SK-MEL-5 (cell line): ENCODE data around the gene TCP11L1. TPM values are rescaled to one million over a fixed set of nuclear protein-coding genes. Genes with fewer than 3 reads are reported as not detected.

Experiments used
- DNase-seq: peaks from one replicate; pipeline ENCODE4 v3.0.0-alpha.2; 2016; ENCODE audit warnings: low read depth, low spot score
- in situ Hi-C: cut with HindIII; loops from 2 replicates; pipeline ENCODE4 v1.10.0; 2016; ENCODE audit warnings: low sequenced_read_pairs, high pct_unique_total_duplicates, low pct_unique_long_range_greater_than_20kb
- total RNA-seq: library from RNA; depleted of rRNA; stranded (reverse); fragments of >200 nt; shearing (Covaris generic); gene quantifications from 2 replicates; pipeline ENCODE4 v1.2.3, GENCODE V29; 2014

The TCP11L1 gene
- total RNA-seq, 1 experiment from 2014 or later, result 11.9 TPM

DNA sequence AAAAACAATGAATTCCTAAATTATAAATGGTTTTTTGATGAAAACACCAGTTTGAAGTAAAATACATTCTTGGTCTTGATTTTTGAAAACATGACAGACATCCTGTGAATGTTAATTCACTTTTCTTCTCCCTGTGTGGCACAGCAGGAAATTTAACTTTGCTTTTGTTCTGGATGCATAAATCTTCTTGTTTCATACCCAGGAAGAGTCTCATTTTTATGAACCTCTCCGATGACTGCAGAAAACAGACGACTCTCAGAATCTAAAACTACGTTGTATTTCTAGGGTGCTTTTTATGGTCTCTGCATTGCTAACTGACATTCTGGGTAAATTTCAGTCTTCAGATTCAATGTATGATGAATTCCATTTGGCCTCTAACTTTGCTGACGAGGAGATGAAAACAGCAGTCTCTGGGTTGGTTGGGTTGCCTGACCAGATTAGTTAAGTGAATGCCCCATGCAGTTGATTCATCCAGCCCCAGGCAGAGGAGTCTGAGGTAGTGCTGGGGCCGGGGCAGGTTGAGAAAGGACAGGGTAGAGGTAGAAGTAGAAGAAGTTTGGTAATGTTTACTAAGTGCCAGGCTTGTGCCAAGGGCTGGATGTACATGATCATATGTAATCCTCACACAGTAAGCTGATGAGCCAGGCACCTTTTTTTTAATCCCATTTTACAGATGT is 20.1 kb downstream of the TCP11L1 start:
- DNase-seq, result no peak
- in situ Hi-C loops, result no loop called here

DNA sequence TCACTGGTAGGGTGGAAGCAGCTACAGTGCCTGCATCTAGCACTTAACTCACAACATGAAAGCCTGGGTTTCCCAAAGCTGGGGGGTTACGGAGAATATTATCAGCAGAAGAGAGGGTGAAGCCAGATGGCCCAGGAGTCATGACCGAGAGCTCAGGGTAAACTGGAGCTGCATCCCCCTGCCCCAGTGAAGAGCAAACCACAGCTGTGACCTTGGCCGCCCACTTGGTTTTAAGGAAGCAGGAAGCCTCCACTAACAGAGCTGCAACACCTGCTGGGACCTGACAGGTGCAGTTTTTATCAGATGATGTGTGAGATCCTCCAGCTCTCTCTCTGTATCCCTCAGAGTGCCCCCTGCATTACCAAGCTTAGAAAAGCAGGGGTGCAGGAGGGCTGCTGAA is 20.9 kb downstream of the TCP11L1 start:
- in situ Hi-C loops, result no loop called here
- no peak for DNase-seq

DNA sequence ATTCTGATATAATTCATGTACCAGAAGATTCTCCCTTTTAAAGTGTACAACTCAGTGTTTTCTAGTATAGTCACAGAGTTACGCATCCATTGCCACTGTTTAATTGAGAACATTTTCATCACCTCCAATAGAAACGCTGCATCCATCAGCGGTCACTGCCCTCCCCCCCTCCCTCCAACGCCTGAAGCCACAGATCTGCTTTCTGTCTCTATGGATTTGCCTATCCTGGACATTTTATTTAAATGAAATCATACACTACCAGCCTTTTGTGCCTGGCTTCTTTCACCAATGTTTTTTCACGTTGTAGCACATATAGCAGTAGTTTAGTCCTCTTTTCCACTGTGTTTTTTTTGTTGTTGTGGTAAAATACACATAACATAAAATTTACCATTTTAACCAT is 22.8 kb downstream of the TCP11L1 start:
- in situ Hi-C loops, result no loop called here
- DNase-seq, result no peak

DNA sequence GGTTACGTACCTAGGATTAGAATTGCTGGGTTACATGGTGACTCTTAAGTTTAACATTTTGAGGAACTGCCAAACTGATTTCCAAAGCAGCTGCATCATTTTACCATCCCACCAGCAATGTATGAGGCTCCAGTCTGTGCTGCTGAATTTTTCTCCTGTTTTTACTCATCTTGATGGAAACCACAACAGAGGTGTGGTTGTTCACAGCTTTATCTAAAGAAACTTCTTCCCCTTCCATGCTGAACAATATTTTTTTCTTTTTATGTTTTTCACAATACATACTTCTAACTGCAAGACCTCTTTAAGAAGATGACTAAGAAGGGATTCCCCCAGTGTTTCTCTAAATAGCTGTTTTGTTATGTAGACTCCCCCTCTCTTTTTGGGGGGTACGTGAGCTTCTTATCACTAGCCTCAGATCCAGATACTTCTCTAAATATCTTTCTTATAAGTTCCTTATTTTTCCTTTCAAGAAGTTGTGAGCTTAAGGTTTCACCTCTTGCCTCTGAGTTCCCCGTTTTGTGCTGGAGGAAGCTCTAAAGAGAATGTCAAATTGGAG is 24.0 kb downstream of the TCP11L1 start:
- no peak for DNase-seq

DNA sequence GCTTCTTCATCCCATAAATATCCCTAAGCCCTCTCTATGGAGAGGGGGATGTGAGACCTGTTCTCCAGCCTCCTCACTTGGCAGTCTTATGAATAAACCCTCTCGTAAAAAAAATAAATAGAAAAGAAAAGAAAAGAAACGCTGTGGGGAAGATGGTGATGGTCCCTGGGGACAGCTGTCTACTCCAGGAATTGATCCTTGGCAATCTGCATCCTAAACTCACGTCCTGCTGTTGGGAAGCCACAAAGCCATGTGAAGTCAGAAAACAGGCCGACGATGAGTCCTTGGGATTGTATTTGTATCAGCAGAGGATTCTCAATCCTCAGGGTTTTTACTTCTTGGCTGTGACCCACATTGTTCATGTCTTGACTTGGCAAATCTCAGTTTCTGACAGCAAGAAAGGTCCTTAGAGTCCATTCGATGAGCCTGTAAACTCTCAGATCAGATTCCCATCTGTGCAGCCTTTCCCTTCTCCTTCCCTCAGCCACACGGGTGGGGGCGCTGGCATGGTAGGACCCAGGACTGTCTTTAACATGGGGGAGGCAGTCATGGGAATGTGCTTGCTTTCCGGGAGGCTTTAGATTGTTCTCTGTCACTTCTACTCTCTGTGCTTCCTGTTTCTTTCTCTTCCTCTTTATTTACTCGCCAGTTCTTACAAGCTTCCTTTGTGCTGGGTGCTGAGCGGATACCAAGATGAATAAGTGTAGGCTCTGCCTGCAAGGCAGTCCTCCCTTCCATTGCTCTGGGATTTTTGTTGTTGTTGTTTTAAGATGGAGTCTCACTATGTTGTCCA is 24.9 kb downstream of the TCP11L1 start:
- DNase-seq, result peak; percentile 43
- in situ Hi-C loops, result no loop called here

More for the DNA sequence above, 24.0 kb downstream of the TCP11L1 start:
- in situ Hi-C loops, result no loop called here

DNA sequence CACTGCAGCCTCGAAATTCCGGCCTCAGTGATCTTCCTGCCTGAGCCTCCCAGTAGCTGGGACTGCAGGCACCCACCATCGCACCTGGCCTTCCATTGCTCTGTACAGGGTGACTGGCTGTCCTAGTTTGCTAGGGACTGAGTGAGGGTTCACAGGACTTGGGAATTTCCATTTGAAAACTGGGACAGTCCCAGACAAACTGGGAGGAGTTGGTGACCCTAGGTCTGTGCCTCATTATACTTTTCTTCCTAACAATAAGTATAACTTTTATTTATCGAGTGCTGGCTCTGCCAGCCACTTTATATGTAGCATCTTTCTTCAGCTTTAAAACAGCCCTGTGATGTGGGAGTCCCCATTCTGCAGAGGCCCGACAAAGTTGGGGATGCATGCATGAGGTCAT is 25.5 kb downstream of the TCP11L1 start:
- DNase-seq, result no peak
- in situ Hi-C loops, result no loop called here

DNA sequence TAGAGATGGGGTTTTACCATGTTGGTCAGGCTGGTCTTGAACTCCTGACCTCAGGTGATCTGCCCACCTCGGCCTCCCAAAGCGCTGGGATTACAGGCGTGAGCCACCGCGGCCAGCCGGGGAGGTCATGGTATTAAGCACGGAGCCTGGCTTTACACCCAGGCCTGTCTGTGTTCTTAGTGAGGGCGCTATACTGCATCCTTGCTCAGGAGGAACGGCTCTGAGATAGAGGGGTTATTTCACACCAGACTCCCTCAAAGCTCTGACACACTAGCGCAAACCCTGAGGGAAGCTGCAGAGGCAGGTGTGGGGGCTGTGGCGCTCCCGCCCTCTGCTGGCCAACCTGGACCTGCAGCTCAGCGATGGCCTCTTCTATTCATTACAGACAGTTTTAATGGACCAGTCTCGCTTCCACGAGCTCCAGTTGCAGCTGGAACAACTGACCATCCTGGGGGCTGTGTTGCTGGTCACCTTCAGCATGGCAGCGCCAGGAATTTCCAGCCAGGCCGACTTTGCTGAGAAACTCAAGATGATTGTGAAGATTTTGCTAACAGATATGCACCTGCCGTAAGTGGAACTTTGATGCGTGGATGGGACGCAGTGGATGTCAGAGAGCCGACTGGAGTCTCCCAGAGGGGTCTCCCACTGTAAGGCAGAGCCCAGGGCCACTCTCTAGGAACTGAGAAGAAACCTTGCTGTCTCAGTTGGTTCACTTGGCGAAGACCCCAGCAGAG is 26.2 kb downstream of the TCP11L1 start:
- in situ Hi-C loops, result no loop called here
- peak; percentile 67 for DNase-seq

DNA sequence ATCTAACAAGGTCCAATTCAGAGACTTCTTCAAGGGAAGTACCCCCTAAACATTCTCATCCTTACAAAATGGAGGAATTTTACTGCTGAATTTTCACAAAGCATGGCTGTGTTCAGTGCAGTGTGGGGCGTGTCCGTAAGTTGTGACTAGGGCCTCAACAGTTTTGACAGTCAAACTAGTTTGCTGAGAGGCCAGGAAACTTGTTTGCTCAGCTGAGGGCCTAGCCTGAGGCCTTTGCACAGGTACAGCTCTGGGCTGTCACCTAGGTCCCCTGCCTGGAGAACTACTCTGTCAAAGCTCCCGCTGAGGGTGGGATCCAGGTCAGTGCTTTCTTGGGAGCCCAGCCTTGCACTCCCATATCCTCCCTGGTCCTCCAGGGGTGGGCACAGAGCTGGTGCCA is 27.9 kb downstream of the TCP11L1 start:
- in situ Hi-C loops, result no loop called here
- no peak for DNase-seq

DNA sequence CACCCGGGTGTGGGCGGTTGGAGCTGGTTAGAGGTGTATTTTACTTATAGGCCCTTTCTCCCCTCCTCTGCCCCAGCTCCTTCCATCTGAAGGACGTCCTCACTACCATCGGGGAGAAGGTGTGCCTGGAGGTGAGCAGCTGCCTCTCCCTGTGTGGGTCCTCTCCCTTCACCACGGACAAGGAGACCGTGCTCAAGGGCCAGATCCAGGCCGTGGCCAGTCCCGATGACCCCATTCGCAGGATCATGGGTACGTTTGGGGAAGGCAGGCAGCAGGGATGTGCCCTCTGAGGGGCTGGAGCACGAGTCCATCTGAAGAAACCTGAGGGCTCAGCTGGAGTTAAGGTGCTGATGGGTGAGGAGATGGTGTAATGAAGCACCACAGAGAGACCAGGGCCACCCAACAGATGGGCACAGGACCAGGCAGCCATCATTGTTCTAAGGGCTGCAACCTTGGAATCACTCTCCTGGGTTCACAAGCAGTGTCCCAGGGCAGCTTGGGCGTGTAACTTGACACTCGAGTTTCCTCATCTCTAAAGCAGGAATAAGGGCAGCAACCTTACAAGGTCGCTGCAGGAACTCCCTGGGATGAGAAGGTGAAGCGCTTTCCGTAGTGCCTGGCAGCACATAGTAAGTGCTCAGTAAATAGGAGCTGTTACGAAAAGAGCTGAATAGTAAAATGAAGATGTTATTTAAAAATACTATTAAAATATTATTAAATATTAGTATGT is 29.4 kb downstream of the TCP11L1 start:
- DNase-seq, result no peak
- in situ Hi-C loops, result no loop called here

DNA sequence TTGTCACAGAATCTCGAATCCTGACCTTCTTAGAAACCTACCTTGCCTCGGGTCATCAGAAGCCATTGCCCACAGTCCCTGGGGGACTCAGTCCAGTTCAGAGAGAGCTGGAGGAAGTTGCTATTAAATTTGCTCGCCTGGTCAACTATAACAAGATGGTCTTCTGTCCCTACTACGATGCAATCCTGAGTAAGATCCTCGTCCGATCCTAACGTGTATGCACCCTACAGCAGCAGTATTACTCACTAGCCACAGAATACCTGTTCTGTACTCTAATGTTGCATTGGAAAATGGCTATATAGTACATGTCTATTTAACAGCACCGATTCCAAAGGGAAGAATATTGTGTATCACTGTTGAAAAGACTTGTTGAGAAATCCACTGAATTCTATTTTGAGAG is 33.1 kb downstream of the TCP11L1 start:
- in situ Hi-C loops, result no loop called here
- no peak for DNase-seq

DNA sequence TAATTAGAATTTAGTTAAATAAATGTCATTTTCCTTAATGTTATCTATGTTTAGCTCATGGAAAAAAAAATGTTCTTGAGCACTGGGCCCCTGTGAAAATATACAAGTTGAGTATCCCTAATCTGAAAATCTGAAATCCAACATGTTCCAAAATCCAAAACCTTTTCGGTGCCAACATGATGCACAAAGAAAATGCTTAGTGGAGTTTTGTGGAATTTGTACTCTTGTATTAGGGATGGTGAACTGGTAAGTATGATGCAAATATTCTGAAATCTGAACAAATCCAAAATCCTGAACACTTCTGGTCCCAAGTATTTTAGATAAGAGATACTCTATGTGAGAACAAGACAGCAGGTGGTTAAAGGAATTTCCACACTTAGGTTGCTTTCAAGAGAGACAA is 44.5 kb downstream of the TCP11L1 start:
- in situ Hi-C loops, result no loop called here
- DNase-seq, result no peak

DNA sequence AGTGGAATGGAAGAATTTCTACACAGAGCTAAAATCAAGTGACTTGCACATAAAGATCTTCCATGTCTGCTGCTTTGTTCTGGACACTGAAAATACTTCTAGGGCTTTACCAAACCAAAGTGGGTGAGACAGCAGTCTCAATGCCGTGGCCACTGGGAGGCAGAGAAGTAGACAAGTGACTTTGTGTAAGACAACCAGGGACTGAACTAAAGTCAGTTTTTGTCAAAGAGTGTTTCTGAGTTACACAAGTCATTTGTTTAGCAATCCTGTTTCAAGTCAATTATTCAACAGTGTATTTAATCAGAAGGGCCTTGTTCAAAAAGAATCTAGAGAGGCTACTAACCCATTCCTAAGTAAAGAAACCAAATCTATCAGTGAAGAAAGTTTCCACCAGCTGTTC is 46.6 kb downstream of the TCP11L1 start:
- peak; percentile 49 for DNase-seq
- in situ Hi-C loops, result no loop called here

DNA sequence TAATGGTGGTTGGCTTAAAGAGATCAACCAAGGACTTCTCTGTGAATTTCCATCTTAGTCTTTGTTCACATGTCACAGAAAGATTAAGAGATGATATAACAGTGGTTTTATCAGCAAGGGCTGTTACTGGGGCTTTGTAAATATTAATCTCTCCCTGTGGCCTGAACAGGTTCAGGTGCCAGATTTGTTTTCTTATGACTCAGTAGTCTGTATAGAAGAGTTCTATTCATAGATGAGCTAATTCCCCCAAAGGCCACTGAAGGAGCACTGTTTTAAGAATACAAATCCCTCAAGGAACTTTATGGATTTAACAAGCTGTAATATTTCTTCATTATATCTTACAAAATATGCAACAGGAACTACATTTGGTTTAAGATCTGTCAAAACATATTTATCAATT is 50.4 kb downstream of the TCP11L1 start:
- in situ Hi-C loops, result no loop called here
- DNase-seq, result no peak

DNA sequence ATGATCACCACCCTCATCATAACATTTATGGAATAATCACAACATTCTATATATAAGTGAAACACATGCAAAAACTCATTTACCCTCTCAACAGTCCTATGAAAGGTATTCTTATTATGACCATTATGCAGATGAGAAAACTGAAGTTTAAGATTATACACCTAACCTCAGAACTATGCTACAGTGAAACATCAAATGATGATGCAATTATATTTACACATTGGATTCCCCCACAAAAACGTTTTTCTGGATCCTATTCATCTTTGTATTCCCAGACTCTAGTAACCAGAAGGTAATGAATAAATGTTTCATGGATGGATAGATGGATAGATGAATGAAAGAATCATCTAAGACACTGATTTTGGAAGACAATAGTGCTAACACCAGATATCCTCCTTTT is 54.8 kb downstream of the TCP11L1 start:
- DNase-seq, result no peak
- in situ Hi-C loops, result no loop called here

DNA sequence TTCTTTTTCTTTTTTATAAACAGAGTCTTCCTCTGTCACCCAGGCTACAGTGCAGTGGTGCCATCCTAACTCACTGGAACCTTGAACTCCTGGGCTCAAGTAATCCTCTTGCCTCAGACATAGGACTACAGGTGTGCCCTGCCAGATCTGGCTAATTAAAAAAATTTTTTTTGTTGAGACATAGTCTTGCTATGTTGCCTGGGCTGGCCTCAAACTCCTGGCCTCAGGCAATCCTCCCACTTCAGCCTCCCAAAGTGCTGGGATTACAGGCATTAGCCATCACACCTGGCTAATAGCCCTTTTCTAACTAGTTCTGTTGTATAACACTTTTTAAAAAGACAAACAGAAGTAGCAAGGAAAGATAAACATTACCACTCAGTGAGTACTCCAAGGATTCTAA is 64.5 kb downstream of the TCP11L1 start:
- no peak for DNase-seq
- in situ Hi-C loops, result no loop called here

DNA sequence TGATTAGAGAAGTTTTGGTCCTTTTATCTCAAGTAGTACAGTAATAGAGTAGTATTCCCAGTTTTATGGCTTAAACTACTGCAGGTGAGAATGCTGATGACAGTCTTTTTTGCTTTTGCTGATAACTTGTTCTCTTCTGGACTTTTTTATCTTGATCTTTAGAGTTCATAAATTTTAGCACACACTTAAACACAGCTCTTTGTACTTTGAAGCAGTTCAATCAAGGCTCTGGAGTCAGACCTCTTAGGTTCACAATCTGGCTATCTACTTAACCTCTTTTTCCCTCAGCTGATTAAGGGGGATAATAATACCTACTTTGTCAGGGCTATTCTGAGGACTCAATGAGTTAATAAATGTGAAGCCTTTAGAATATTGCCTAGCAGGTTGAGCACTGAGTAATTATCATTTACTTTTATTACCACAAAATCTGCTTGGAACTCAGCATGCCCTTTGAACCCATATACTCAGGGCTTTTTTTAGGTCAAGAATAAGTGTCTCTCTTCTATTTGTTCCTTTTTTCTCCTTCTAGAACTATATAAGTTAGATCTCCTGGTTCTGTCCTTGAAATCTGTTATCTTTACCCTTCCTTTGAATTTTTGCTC is 70.0 kb downstream of the TCP11L1 start:
- in situ Hi-C loops, result no loop called here
- no peak for DNase-seq

DNA sequence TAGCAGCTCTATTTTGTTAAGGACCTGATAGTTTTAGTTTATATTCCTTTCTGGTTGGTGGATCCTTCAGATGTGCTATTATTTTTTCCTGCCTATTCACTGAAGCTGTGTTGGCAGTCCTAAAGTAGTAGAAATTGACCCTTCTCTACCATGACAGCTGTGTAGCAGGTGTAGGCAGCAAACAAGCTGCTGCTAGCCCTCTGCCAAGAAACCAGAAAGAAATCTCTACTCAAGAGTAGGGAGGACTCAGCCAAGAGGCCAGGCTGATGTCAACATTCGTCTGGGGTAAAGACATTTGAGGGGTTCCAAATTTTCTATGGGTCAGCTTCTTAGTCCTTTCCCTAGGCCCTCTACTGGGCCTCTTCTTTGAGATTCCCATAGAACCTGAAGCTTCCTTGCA is 70.7 kb downstream of the TCP11L1 start:
- in situ Hi-C loops, result no loop called here
- no peak for DNase-seq
